ENCODE measurements around the gene AP2B1. TPM values are rescaled to one million over a fixed set of nuclear protein-coding genes. Genes with fewer than 3 reads are reported as not detected.

AP2B1 gene
- total RNA-seq, 6 donors from 2014 or later = 52.7 to 140 (median 101) TPM

DNA sequence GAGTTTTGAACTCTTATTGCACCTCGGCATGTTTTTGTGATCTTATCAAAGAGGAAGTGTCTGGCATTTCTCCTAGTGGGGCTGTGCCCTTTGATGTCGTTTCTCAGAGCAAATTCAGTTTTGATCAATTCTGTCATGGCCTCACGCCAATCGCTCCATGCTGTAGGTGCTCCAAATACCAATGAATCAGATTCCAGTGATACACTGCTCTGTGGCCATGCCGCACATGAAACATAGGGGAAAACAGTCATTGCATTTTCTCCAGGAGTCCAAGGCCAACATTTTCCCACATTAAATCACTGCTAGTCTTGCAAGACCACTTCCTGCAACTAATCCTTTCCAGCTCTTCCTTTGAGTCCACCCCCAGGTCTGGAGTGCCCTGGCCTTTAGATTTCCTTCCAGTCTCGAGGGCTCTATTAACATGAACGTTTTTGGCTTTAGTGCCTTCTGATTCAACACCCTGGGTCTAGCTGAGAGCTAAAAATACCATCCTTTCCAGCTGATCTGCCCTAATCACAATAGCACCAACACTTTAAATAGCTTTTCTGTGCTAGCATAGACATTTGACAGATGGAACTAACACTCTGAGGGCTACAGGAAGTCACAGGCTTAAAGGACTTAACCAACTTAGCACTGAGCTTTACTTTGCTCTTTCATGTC, 126.1 kb downstream of the AP2B1 start:
- H3K27ac ChIP-seq = peak overlapping the region in 2 of 4 donors; percentile 36 to 38
- no peak overlapping the region for H3K4me3 ChIP-seq
- ATAC-seq (ENCODE audit: low FRiP score in 2 of 2) (no peak), DNase-seq (no peak)
- peaks cover 36 to 42% (median 38%) of the 10 kb centered on the region in 4 donors for H3K4me1 ChIP-seq
- H3K27me3 ChIP-seq = no peaks in the 10 kb centered on the region
- WGBS, 2 donors = 33 to 34% methylated on average over 7 of the region's 7 CpGs
- H3K36me3 ChIP-seq = peaks cover 6 to 64% (median 20%) of the 10 kb centered on the region in 4 donors
- TF ChIP-seq POLR2AphosphoS5 (IDR thresholded peaks at IDR 0.05) (peak; percentile 20 to 31), POLR2A (IDR thresholded peaks at IDR 0.05) (no peak)
- H3K9me3 ChIP-seq = no peaks in the 10 kb centered on the region

DNA sequence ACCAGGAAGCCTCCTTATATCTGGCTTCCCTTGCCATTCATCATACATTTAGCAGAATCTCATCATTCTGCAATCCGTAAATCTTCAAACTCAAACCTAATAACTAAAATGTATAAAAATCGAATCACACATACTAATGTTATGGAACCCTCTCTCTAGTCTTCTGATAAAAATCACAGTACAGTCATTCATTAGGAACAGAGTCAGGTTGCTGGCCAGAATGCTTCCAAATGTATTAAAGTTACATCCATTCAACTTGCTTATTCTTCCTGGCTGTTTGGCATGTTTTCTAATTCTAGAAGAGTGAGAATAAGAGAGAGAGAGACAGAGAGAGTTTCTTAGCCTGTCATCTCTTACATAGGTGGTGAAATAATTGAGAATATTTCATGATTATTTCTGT, 127.9 kb downstream of the AP2B1 start:
- ATAC-seq (ENCODE audit: low FRiP score in 2 of 2) = no peak
- 87% methylated on average over 2 of the region's 2 CpGs for WGBS, 2 donors
- Histone ChIP-seq H3K27ac (no peak overlapping the region), H3K36me3 (peaks cover 8 to 61% (median 18%) of the 10 kb centered on the region in 4 donors), H3K4me1 (peaks cover 31 to 44% (median 41%) of the 10 kb centered on the region in 4 donors), H3K9me3 (no peaks in the 10 kb centered on the region), H3K4me3 (no peak overlapping the region), H3K27me3 (no peaks in the 10 kb centered on the region)
- DNase-seq = no peak
- TF ChIP-seq EP300 (IDR thresholded peaks at IDR 0.05) (no peak), POLR2AphosphoS5 (IDR thresholded peaks at IDR 0.05) (no peak), POLR2A (IDR thresholded peaks at IDR 0.05) (no peak)
- TF ChIP-seq, protein P1, sequence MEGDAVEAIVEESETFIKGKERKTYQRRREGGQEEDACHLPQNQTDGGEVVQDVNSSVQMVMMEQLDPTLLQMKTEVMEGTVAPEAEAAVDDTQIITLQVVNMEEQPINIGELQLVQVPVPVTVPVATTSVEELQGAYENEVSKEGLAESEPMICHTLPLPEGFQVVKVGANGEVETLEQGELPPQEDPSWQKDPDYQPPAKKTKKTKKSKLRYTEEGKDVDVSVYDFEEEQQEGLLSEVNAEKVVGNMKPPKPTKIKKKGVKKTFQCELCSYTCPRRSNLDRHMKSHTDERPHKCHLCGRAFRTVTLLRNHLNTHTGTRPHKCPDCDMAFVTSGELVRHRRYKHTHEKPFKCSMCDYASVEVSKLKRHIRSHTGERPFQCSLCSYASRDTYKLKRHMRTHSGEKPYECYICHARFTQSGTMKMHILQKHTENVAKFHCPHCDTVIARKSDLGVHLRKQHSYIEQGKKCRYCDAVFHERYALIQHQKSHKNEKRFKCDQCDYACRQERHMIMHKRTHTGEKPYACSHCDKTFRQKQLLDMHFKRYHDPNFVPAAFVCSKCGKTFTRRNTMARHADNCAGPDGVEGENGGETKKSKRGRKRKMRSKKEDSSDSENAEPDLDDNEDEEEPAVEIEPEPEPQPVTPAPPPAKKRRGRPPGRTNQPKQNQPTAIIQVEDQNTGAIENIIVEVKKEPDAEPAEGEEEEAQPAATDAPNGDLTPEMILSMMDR (IDR thresholded peaks at IDR 0.05) = no peak

DNA sequence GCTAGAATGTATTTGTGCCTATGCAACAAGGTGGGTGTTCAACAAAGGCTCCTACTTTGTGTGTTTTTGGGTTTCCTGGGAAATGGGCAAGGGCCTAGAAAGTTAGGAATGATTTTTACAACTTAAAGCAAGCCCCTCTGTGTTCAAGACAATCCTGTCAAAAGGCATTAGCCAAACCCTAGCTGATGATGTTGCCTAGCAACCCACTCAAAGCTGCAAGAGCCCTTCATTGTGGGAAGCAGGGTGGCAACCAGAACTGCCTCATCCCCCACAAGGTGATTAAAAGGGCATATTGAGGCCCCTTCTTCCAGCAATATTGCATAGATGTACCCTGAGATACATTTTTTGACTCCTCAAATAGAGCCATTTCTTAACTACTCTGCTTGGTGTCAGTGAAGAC, 128.3 kb downstream of the AP2B1 start:
- DNase-seq (no peak), ATAC-seq (ENCODE audit: low FRiP score in 2 of 2) (no peak)
- Histone ChIP-seq H3K27ac (peak overlapping the region in 2 of 4 donors; percentile 8 to 74), H3K9me3 (no peaks in the 10 kb centered on the region), H3K27me3 (no peaks in the 10 kb centered on the region), H3K36me3 (peaks cover 8 to 59% (median 18%) of the 10 kb centered on the region in 4 donors), H3K4me1 (peaks cover 31 to 44% (median 41%) of the 10 kb centered on the region in 4 donors), H3K4me3 (no peak overlapping the region)
- no peak for TF ChIP-seq EP300 (IDR thresholded peaks at IDR 0.05)
- TF ChIP-seq, protein P1 (IDR thresholded peaks at IDR 0.05) = no peak
- no peak for TF ChIP-seq POLR2AphosphoS5 (IDR thresholded peaks at IDR 0.05)
- no peak for TF ChIP-seq POLR2A (IDR thresholded peaks at IDR 0.05)

DNA sequence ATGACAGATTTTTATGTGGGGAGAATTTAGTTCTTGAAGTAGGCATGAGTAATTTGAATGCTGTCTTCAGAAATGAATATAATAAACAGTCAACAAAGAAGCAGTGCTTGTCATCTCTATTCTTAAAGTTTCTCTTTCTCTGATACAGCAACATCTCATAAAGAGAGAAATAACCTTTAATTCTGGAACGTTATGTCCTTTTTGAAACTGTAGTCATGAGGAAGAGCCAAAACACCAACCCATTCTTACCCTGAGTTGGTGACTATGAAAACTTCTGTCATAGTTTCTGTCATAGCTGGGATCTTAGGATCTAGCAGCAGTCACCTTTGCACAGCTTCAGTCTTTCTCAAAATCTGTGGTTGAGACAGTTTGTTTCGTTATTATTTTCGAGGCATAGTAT, 129.1 kb downstream of the AP2B1 start:
- WGBS, 2 donors = 83 to 89% methylated on average over 3 of the region's 3 CpGs
- TF ChIP-seq POLR2AphosphoS5 (IDR thresholded peaks at IDR 0.05) = no peak
- Histone ChIP-seq H3K36me3 (peaks cover 3 to 52% (median 11%) of the 10 kb centered on the region in 4 donors), H3K4me1 (peaks cover 31 to 44% (median 41%) of the 10 kb centered on the region in 4 donors), H3K4me3 (no peak overlapping the region), H3K27me3 (no peaks in the 10 kb centered on the region), H3K27ac (peak overlapping the region; percentile 45 to 74 (median 69)), H3K9me3 (no peaks in the 10 kb centered on the region)
- DNase-seq (no peak), ATAC-seq (ENCODE audit: low FRiP score in 2 of 2) (no peak)

DNA sequence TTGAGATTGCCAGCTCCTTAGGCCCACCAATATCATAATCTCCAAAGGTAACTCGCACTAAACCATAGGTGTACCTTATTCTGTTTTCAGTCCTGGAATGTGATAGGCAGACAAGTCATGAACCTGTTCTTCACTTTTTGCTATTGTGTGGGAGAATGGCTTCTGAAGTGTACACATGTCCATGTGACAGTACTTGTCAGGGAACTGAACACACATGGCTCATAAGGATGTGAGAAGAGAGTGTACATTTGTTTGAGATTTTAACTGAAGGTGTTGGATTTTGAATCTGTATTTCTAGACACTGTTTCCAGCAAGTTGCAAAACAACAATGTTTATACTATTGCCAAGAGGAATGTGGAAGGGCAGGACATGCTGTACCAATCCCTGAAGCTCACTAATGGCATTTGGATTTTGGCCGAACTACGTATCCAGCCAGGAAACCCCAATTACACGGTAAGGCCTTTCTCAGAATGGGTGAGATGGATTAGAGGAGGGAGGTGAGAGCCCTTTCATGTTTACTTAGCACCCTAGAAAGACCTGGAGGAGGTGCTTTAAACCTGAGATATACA, 129.9 kb downstream of the AP2B1 start:
- Histone ChIP-seq H3K4me1 (peaks cover 31 to 44% (median 41%) of the 10 kb centered on the region in 4 donors), H3K27ac (peak overlapping the region; percentile 45 to 74 (median 69))
- peak; percentile 50 to 86 for ATAC-seq (ENCODE audit: low FRiP score in 2 of 2)

More for the DNA sequence above, 129.9 kb downstream of the AP2B1 start:
- TF ChIP-seq POLR2A (IDR thresholded peaks at IDR 0.05) (no peak), EP300 (IDR thresholded peaks at IDR 0.05) (peak in 3 of 4 donors; percentile 37 to 89 (median 83)), POLR2AphosphoS5 (IDR thresholded peaks at IDR 0.05) (peak; percentile 64 to 71)
- TF ChIP-seq, protein P1 (IDR thresholded peaks at IDR 0.05) = no peak
- Histone ChIP-seq H3K9me3 (no peaks in the 10 kb centered on the region), H3K4me3 (no peak overlapping the region), H3K27me3 (no peaks in the 10 kb centered on the region), H3K36me3 (peaks cover 4 to 51% (median 10%) of the 10 kb centered on the region in 4 donors)
- 47 to 50% methylated on average over 4 of the region's 4 CpGs for WGBS, 2 donors
- peak in 1 of 2 donors; percentile 53 for DNase-seq
